HG02678 (cell line): Measurements from ENCODE around the gene PLIN5.

Experiments used
- ATAC-seq: cut with Tn5 transposase; IDR thresholded peaks from one replicate; pipeline ENCODE4 v1.9.1; 2021; ENCODE audit warnings: mild to moderate bottlenecking, moderate library complexity; ENCODE audit not compliant: unreplicated experiment

Gene PLIN5

DNA sequence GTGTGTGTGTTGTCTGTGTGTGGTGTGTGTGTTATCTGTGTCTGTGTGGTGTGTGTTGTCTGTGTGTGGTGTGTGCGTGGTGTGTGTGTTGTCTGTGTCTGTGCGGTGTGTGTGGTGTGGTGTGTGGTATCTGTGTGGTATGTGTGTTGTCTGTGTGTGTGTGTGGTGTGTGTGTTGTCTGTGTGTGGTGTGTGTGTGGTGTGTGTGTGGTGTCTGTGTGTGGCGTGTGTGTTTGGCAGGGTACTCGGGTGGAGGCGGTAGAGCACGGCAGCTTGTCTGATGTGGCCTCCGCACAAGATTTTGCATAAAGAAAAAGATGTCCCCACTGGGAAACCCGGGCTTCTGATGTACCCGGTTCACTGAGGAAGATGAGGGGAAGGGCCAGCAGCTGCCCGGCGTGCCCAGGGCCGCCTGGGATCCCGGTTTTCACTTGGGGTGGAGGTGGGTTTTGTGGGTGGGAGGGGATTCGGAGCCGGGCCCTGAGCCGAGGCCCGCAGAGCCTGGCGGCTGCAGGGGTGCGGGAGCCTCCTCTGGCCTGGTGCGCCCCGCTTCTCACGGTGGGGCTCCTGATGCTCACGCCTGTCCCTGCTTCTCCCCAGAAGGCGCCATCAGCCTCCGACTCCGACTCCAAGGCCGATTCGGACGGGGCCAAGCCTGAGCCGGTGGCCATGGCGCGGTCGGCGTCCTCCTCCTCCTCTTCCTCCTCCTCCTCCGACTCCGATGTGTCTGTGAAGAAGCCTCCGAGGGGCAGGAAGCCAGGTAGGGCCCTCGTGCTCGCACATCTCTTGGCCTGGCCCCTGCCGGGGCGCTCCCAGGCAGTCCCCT lies 41.7 kb downstream of the PLIN5 start:
- ATAC-seq, result no peak

DNA sequence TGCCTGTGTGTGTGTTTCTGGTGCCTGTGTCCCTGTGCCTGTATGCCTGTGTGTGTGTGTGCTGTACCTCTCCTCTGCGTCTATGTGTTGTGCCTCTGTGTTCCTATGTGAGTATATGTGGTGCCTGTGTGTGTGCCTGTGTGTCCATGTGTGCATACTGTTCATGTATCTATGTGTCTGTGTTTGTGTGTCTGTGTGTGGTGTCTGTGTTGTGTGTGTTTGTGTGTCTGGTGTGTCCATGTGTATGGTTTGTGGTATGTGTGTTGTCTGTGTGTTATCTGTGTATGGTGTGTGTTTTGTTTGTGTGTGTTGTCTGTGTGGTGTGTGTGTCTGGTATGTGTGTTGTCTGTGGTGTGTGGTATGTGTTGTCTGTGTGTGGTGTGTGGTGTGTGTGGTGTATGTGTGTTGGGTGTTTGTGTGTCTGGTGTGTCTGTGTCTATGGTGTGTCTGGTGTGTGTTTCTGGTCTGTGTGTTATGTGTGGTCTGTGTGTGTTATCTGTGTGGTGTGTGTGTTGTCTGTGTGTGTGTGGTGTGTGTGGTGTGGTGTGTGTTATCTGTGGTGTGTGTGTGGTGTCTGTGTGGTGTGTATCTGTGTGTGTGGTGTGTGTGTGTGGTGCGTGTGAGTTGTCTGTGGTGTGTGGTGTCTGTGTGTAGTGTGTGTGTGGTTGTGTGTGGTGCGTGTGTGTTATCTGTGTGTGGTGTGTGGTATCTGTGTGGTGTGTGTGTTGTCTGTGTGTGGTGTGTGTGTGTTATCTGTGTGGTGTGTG lies 42.5 kb downstream of the PLIN5 start:
- ATAC-seq, result no peak

DNA sequence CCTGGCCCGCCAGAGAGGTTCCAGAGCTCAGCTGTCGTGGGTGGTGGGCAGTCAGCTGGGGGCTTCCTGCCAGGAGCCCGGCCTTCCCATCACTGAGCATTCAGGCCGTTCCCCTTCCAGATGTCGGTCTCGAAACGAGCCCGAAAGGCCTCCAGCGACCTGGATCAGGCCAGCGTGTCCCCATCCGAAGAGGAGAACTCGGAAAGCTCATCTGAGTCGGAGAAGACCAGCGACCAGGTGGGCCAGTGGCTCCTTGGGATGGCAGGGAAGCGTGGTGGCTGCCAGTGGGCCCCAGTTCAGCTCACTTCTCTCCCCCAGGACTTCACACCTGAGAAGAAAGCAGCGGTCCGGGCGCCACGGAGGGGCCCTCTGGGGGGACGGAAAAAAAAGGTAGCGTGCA lies 43.6 kb downstream of the PLIN5 start:
- ATAC-seq, result no peak

- ATAC-seq, result no peak
Measured at GRCh38 chr19:4488496-4488895, 46.5 kb downstream of the PLIN5 start.

- ATAC-seq, result no peak
Measured at GRCh38 chr19:4487572-4487971, 47.5 kb downstream of the PLIN5 start.

DNA sequence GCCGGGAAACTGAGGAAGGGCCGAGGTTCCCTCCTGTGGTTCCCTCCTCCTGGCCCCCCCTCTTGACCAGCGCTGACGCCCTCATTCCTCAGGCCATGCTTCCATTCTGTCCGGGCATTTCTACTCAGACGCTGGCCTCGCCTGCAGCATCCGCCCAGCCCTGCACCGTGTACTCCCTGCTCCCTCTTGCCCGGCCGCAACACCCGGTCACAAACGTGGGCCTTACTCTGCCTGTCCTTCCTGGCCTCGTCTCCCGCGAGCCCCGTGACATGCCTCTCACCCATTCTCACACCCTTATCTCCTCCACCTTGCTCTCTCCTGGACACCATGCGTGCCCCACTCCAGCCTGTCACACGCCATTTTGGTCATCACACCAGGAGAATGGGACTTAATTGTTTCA lies 51.6 kb downstream of the PLIN5 start:
- ATAC-seq, result no peak

DNA sequence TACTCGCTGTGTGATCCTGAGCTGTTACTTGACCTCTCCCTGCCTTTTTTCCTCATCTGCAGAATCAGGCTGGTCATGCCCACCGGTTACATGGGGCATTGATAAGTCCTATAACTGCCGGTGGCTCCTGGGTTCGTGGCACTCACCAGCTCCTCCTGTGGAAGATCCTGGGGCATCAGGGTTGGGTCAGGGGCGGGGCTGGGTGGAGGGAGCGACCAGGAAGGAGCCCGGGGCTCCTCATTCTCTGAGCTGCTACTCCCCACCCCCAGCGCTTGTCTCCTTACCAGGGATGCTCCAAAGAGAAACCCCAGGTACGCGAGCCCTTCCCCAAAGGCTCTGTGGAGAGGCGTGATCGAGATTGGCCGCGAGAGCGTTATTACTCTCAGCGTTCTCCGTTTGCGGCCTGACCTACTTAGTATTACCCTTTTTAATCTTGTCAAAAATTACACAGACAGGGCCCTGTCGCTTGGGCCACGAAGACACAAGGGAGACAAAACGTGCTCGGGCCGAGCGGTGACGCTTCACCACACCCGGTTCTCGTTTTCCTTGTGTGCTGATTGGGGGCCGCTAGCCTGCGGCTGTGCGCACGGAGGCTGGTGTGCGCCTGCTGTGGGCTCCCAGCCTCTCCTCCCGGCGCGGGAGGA lies 52.2 kb downstream of the PLIN5 start:
- ATAC-seq, result no peak

- no peak for ATAC-seq
Measured at GRCh38 chr19:4477034-4477801, 57.8 kb downstream of the PLIN5 start.

DNA sequence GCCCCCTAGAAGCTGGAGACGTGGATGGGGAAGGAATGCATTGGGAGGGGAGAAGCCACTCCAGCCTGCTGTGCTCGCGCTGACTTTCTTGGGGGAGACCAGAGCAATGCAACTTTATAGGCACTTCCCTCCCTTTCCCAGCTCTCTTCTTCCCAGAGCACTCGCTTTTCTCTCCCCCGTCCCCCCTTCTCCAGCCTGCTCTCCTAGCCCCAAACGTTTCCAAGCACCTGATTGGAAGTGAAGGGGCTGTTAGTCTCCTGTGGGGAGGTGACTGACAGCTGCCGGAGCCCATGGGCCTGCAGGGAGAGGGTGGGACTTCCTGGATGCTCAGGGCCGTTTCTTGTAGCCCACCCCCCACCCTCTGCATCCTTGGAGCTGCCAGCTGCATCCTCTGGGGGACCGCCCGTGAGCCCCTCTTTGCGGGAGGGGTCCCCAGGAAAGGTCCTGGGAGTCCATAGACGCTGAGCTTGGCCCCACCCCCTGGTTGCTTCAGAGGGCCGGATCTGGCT lies 60.5 kb downstream of the PLIN5 start:
- ATAC-seq, result no peak

DNA sequence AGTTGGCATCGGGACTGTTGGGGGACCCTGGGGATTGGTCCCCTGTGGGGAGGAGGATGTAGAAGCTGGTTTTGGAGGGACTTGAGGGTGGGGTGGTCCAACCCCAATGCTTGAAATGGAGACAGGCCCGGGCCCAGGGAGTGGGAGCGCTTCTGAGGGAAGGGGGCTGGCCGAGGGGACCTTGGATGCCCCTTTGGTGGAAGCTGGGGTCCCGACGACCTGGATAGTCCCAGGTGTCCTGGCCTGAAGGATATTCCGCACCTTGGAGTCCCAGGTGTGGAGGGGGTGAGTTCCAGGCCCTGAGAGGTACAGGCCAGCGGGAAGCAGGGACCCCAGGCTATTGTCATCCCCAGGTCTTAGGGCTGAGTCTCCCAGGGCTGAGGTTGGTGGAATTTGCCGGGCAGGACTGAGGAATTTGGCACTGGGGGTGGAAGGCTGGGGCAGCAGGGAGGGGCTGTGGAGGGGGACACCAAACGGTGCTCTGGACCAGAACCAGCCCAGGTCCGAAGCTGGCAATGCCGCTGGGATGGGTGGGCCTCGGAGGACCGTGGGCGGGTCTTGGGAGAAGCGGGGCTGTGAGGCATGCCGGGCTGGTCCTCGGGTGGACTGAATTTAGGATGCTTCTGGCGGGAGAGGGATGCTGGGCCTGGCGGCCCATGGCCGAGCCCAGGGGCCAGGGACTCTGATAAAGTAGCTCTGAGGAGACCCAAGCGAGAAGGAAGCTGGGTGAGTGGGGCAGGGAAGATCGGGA lies 61.1 kb downstream of the PLIN5 start:
- no peak for ATAC-seq

DNA sequence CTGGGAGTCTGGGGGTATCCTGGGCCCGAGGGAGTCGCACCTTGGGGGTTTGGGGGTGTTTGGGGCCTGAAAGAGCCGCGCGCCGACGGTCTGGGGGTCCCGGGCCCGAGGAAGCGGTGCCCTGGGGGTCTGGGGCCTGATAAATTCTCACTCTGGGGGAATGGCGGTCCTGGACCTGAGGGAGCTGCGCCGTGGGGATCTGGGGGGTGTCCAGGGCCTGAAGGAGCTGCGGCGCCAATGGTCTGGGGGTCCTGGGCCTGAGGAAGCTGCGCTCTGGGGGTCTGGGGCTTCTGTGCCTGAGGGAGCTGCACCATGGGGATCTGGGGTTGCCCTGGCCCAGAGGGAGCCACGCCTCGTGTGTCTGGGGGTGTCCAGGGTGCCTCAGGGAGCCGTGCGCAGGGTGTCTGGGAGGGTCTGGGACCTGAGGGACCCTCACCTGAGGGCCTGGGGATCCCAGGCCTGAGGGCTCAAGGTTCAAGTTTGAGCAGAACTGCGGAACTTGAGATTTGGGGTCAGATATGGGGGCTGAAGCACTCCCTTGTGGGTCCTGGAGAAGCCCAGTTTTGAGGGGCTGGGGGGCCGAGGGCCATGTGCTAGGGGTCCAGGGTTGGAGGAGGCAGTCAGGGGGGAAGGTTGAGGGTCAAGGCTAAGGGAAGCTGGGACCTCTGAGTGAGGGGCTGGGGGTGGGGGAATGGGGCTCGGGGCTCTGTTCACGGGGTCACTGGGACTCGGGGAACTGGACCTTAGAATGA lies 61.8 kb downstream of the PLIN5 start:
- ATAC-seq, result no peak
